ENCODE results near the gene CAPN3.

- TF ChIP-seq, protein P1, sequence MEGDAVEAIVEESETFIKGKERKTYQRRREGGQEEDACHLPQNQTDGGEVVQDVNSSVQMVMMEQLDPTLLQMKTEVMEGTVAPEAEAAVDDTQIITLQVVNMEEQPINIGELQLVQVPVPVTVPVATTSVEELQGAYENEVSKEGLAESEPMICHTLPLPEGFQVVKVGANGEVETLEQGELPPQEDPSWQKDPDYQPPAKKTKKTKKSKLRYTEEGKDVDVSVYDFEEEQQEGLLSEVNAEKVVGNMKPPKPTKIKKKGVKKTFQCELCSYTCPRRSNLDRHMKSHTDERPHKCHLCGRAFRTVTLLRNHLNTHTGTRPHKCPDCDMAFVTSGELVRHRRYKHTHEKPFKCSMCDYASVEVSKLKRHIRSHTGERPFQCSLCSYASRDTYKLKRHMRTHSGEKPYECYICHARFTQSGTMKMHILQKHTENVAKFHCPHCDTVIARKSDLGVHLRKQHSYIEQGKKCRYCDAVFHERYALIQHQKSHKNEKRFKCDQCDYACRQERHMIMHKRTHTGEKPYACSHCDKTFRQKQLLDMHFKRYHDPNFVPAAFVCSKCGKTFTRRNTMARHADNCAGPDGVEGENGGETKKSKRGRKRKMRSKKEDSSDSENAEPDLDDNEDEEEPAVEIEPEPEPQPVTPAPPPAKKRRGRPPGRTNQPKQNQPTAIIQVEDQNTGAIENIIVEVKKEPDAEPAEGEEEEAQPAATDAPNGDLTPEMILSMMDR (IDR thresholded peaks at IDR 0.05) = no peak
- TF ChIP-seq POLR2AphosphoS5 (IDR thresholded peaks at IDR 0.05) (no peak), POLR2A (IDR thresholded peaks at IDR 0.05) (no peak)
Measured at GRCh38 chr15:42335074-42335473, 24.2 kb upstream of the CAPN3 start.

Data from breast epithelium (tissue), 3 donors.